Germinal center (tissue), 1 donor: ENCODE results near the gene RIT1.

ENCODE experiments used
- DNase-seq: peaks from one replicate; pipeline ENCODE4 v3.0.0; 2012; ENCODE audit warnings: mixed read lengths, low spot score

The RIT1 gene, protein sequence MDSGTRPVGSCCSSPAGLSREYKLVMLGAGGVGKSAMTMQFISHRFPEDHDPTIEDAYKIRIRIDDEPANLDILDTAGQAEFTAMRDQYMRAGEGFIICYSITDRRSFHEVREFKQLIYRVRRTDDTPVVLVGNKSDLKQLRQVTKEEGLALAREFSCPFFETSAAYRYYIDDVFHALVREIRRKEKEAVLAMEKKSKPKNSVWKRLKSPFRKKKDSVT

GRCh38 chr1:155911156-155912055 lies at the start of gene RIT1:
TSS of gene RIT1 (minus strand) at chr1:155911349. CDS start at chr1:155910761, 588 bp downstream.
- DNase-seq: peak; percentile 91

- no peak for DNase-seq
Observed at GRCh38 chr1:155960081-155960745, 49.1 kb upstream of the RIT1 start.

DNA sequence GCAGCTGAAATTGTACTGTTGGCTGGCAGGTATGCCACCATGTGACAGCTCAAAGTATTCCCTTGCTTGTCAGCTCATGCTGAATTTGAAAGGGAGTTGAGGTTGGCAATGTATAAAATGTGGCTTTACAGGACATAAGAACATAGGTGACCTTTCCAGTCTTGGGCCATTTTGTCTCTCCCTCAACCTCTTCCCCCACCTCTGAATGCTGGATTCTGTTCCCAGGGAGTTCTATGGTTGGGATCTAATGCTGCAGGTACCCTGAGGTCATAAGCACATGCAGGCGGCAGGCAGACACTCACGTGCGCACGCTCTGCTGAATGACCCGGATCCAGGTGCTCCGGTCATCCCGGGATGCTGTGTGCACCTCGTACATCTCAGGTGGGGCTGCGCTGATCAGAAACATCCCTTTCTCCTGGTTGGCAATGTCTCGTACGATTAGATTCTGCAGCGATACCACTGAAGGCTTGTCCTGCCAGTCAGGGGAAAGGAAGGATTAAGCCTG lies 46.3 kb upstream of the RIT1 start:
- DNase-seq: no peak

- no peak for DNase-seq
Observed at GRCh38 chr1:155954645-155955044, 43.5 kb upstream of the RIT1 start.

DNA sequence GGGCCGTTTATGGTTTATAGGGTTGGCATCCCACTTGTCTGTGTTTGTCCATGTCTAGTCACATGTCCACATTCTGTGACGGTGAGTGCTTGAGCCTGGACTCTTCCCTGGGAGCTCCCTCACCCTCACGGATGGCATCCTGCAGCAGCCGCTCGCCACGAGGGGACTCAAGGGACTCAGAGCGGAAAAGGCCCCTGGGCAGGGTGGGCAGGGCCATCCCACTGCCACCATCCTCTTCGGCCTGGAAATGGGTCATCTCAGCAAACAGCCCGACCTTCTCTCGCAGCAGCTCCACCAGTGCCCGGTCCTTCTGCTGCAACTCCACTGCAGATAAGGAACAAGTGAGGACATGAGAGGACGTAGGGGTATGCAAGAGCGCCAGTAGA lies 41.3 kb upstream of the RIT1 start:
- no peak for DNase-seq

DNA sequence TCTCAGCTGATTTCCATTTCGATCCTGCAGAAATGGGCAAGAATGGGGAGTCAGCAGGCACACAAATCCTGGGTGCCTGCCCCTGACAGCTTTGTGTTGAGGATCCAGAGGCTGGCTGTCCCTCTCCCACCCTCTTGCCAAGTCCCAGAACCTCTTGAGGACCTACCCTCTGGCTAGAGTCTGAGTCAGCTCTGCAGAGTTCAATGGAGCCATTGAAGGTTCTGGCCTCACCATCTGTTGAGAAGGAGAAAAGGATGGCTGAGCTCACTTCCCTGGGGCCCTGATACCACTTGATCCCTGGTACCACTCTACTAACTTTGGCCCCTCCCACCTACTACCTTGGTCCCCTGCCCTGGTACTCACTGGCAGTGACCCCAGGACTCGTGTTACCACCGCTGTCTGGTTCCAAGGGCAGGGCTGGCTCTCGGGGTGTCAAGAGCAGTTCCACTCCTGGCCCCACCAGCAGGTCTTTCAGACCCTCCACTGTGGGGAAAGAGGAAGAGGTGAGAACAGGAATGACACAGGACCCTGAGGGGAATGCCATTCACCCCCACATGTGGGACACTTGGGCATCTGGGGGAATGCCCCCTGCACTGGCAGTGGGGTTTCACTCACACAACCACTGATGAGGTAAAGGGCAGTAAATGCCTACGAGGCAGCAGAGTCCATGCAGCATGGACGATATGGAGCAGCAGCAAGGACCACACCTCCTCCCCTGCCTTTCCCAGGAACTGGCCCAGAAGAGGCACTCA lies 40.8 kb upstream of the RIT1 start:
- DNase-seq: no peak

DNA sequence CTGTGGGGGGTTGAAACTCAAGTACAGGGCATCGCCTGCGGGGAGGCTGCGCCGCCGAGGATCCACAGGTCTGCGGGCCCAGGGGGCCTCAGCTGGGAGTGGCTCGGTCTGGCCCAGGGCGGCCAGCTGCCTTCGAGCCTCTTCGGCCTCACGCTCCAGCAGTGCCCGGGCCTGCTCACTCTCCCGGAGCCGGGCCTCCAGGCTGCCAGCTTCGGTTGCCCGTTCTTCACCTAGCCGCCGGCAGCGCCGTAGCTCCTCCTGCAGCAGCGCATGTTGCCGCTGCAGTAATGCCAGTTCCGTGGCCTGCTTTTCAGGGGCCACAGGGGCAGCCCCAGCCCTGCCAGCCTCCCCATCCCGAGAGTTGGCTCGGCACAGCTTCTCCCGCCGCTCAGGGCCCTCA lies 39.7 kb upstream of the RIT1 start:
- DNase-seq: no peak

GRCh38 chr1:155947741-155948140 lies 36.6 kb upstream of the RIT1 start:
- DNase-seq: no peak

GRCh38 chr1:155947292-155947691 lies 36.1 kb upstream of the RIT1 start:
- DNase-seq: no peak

- DNase-seq: peak; percentile 32
Observed at GRCh38 chr1:155946633-155947219, 35.6 kb upstream of the RIT1 start.

- no peak for DNase-seq
Observed at GRCh38 chr1:155944444-155944799, 33.3 kb upstream of the RIT1 start.

DNA sequence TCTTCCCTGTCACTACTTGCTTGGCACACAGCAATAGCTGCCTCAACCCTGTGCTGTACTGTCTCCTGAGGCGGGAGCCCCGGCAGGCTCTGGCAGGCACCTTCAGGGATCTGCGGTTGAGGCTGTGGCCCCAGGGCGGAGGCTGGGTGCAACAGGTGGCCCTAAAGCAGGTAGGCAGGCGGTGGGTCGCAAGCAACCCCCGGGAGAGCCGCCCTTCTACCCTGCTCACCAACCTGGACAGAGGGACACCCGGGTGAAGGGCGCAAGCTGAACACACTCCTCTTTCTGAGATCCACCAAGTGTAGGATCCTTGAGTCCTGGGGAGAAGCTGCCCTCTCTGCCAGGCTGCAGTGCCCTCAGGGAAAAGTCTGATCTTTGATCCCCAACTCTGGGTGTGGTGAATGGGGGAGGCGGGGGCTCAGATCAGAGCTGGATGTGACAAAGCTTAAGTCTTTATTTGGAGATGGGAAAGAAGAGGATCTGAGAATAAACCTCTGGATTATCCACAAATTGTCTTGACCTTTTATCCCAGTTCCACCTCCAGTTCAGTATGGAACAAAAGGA lies 31.5 kb upstream of the RIT1 start:
- no peak for DNase-seq

DNA sequence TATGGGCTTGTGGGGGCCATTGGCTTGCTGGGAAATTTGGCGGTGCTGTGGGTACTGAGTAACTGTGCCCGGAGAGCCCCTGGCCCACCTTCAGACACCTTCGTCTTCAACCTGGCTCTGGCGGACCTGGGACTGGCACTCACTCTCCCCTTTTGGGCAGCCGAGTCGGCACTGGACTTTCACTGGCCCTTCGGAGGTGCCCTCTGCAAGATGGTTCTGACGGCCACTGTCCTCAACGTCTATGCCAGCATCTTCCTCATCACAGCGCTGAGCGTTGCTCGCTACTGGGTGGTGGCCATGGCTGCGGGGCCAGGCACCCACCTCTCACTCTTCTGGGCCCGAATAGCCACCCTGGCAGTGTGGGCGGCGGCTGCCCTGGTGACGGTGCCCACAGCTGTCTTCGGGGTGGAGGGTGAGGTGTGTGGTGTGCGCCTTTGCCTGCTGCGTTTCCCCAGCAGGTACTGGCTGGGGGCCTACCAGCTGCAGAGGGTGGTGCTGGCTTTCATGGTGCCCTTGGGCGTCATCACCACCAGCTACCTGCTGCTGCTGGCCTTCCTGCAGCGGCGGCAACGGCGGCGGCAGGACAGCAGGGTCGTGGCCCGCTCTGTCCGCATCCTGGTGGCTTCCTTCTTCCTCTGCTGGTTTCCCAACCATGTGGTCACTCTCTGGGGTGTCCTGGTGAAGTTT lies 30.8 kb upstream of the RIT1 start:
- no peak for DNase-seq

- no peak for DNase-seq
Observed at GRCh38 chr1:155940993-155941844, 30.1 kb upstream of the RIT1 start, which contains the start of gene RXFP4. TSS of gene RXFP4 (plus strand) at chr1:155941638. CDS start at chr1:155941710, 72 bp downstream.

DNA sequence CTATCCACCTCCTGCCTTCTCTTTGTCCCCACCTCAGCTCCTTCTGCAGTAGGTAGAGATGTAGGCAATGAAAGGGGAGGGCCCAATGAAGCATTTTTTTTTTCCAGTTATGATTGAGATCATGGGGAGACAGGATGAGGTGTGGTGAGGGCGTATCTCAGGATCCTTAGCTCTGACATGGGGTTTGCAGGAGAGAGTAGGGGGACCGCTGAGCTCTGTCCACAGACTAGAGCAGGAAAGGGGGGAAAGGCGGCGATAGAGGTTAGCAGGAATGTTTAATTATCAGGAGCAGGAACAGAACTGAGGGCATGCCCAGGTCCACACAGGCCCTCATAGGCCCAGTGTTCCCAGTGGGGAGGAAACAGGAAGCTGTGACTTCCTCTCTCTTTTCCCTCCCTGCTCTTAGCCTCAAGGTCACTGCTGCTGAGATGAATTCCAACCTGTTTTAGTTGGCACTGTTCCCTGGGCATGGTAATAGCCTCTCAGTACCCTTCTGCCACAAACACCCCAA lies 29.4 kb upstream of the RIT1 start:
- DNase-seq: no peak

- DNase-seq: peak; percentile 46
Observed at GRCh38 chr1:155938220-155938627, 27.1 kb upstream of the RIT1 start.

- no peak for DNase-seq
Observed at GRCh38 chr1:155934936-155935590, 23.9 kb upstream of the RIT1 start.

DNA sequence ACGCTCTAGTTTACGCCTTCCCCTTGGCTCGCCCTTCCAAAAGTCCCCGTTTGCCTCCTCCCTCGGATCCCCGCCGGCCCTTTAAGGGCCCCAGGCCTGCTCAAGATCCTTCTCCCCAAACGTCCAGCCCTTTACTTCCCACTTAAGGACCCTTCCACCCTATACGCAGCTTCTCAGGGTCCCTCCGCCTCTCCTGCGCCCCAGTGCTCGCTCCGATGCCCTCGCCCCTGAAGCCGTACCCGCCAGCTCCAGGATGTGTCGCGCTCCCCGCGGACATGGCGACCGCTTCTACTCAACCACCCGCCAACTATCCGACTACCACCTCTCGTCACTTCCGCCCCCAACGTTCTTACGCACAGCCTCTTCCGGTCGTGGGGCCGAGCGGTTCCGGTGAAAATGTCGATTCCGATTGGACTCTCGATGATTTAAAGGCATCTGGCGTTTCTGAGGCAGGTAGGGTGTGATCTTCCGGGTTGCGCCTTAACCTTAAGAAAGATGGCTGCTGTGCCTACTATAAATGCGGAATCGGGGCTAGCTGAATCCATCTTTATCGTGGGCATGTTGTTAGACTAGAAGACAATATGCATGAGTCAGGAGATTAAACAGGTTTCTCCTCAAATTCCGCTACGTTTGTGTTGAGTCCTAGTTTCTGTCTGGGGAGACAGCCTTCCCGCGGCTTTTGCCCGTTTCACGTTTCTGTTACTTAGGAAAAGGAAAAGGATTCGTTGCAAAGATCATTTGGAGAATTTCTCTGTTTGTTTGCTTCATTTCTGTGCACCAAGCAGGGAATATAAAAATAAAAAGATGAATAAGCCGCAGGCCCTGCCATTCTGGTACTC lies 23.2 kb upstream of the RIT1 start, which contains the start of gene KHDC4:
KHDC4 (minus strand) TSS at position 317 of the 839 bp plus-strand sequence; CDS start at position 277, 40 bp downstream.
- peak; percentile 95 for DNase-seq
